ENCODE data around the gene EMP1.

- TF ChIP-seq NFIC (IDR thresholded peaks at IDR 0.05) (no peak), CEBPB (IDR thresholded peaks at IDR 0.05) (no peak), TCF12 (IDR thresholded peaks at IDR 0.05; ENCODE audit: low read depth) (no peak), EP300 (IDR thresholded peaks at IDR 0.05; ENCODE audit: borderline replicate concordance) (no peak), REST (IDR thresholded peaks at IDR 0.05; ENCODE audit: low read depth) (no peak), USF1 (IDR thresholded peaks at IDR 0.05) (no peak), CREB1 (IDR thresholded peaks at IDR 0.05; ENCODE audit: low read depth) (no peak), ZBTB7A (IDR thresholded peaks at IDR 0.05; ENCODE audit: low read depth) (no peak), RAD21 (IDR thresholded peaks at IDR 0.05; ENCODE audit: low read depth) (no peak), YY1 (IDR thresholded peaks at IDR 0.05; ENCODE audit: low read depth) (no peak), MAX (IDR thresholded peaks at IDR 0.05) (no peak), TEAD4 (IDR thresholded peaks at IDR 0.05) (no peak), FOXM1 (IDR thresholded peaks at IDR 0.05; ENCODE audit: borderline replicate concordance, low read depth) (no peak), TAF1 (IDR thresholded peaks at IDR 0.05; ENCODE audit: low read depth) (no peak)
Observed at GRCh38 chr12:13154027-13154538, 42.4 kb upstream of the EMP1 start.

Data from Ishikawa (cell line).